ENCODE measurements around the gene PRPF40A. TPM values are rescaled to one million over a fixed set of nuclear protein-coding genes. Genes with fewer than 3 reads are reported as not detected.

PRPF40A gene
- total and polyA plus RNA-seq, 9 of the 15 experiments (the other 6 are each of a cell fraction or from before 2014, with no cell fraction given): 168 to 304 (median 264) TPM

DNA sequence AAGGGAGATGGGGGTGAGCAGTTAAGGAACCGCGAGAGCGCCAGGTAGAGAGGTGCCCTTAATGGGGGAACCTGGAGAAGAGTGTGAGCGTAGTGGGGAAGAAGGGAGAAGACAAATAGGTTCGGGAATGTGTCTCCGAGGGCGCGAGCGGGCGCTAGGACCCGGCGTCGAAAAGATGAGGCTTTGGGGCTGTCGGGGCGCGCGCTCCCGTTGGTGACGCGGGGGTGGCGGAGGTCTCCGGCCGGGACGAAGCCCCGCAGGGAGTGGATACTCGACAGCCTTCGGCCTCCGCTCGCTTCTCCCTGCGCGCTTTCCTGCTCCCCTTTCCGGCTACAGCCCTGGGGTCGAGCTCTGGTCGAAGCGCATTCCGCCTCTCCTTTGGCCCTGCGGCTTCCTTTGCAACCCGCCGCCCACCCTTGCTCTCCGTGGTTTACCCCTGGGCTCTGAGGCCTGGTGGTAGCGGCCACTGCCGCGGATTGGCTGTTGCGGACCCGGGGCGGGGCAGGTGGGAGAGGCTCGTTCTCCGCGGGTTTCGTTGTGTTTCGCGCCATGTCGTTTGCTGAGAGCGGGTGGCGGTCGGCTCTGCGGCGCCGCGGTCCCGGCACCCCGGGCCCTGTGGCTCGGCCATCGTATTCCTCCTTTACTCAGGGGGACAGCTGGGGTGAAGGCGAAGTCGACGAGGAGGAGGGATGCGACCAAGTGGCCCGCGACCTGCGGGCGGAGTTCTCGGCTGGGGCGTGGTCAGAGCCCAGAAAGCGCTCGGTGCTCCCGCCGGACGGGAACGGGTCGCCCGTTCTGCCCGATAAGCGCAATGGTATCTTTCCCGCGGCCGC is 1.0 kb upstream of the PRPF40A start, which contains the start of gene ARL6IP6 (continued):
- TF ChIP-seq ZNF253 (CRISPR knock-in tag; conservative IDR thresholded peaks at IDR 0.05) (no peak), ZNF124 (CRISPR knock-in tag; IDR thresholded peaks at IDR 0.05) (no peak), HEY1 (CRISPR knock-in tag; IDR thresholded peaks at IDR 0.05; ENCODE audit: borderline replicate concordance) (no peak), ZNF239 (CRISPR knock-in tag; IDR thresholded peaks at IDR 0.05) (no peak; the same call in 1 of the 2 replicates), ZNF695 (CRISPR knock-in tag; IDR thresholded peaks at IDR 0.05) (no peak), SRSF9 (IDR thresholded peaks at IDR 0.05; ENCODE audit: borderline replicate concordance, low read depth, low read length) (no peak), ZNF589 (CRISPR knock-in tag; IDR thresholded peaks at IDR 0.05; ENCODE audit: low read depth) (no peak), TBP (optimal IDR thresholded peaks at IDR 0.05; ENCODE audit: low read depth, low read length) (peak; percentile 90), KDM4B (IDR thresholded peaks at IDR 0.05; ENCODE audit: borderline replicate concordance in 2 of 2, low read depth in 1 of 2) (no peak), ZFX (CRISPR knock-in tag; IDR thresholded peaks at IDR 0.05) (peak; percentile 71), ZNF347 (CRISPR knock-in tag; IDR thresholded peaks at IDR 0.05; ENCODE audit: low read depth) (no peak), PTTG1 (tag; IDR thresholded peaks at IDR 0.05; ENCODE audit: low read depth) (no peak), SREBF1 (IDR thresholded peaks at IDR 0.05; ENCODE audit: borderline replicate concordance, low read depth, low read length) (peak; percentile 23; the same call in 1 of the 2 replicates), THAP12 (CRISPR knock-in tag; IDR thresholded peaks at IDR 0.05) (peak; percentile 60; the same call in 1 of the 2 replicates), MBD1 (CRISPR knock-in tag; IDR thresholded peaks at IDR 0.05) (no peak), L3MBTL2 (IDR thresholded peaks at IDR 0.05) (peak; percentile 76), ZNF707 (CRISPR knock-in tag; conservative IDR thresholded peaks at IDR 0.05) (no peak), MTF1 (CRISPR knock-in tag; IDR thresholded peaks at IDR 0.05; ENCODE audit: borderline replicate concordance) (no peak), POLR2G (IDR thresholded peaks at IDR 0.05; ENCODE audit: low read depth, low read length) (peak; percentile 99), CBFB (CRISPR knock-in tag; IDR thresholded peaks at IDR 0.05) (no peak), ATF7 (IDR thresholded peaks at IDR 0.05) (peak; percentile 100), MXI1 (IDR thresholded peaks at IDR 0.05; ENCODE audit: low read depth, low read length) (no peak)
- TF ChIP-seq, protein P1, sequence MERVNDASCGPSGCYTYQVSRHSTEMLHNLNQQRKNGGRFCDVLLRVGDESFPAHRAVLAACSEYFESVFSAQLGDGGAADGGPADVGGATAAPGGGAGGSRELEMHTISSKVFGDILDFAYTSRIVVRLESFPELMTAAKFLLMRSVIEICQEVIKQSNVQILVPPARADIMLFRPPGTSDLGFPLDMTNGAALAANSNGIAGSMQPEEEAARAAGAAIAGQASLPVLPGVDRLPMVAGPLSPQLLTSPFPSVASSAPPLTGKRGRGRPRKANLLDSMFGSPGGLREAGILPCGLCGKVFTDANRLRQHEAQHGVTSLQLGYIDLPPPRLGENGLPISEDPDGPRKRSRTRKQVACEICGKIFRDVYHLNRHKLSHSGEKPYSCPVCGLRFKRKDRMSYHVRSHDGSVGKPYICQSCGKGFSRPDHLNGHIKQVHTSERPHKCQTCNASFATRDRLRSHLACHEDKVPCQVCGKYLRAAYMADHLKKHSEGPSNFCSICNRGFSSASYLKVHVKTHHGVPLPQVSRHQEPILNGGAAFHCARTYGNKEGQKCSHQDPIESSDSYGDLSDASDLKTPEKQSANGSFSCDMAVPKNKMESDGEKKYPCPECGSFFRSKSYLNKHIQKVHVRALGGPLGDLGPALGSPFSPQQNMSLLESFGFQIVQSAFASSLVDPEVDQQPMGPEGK (CRISPR knock-in tag; IDR thresholded peaks at IDR 0.05; ENCODE audit: borderline replicate concordance): 0 out of 2 replicates have a peak, but pooled peaks have one; percentile 62
